ENCODE data around the gene WNT4. TPM values are rescaled to one million over a fixed set of nuclear protein-coding genes. Genes with fewer than 3 reads are reported as not detected.

Gene WNT4
- total RNA-seq, 1 donor from 2014 or later, result 1.1 TPM

- DNase-seq (ENCODE audit: low read depth), result no peak
- TF ChIP-seq CTCF (IDR thresholded peaks at IDR 0.05; ENCODE audit: insufficient read depth, low read length, severe bottlenecking), result no peak
- FAIRE-seq, result no peak
- Histone ChIP-seq H3K4me3 (ENCODE audit: low read depth, low read length) (no peak overlapping the region), H3K27me3 (ENCODE audit: control insufficient read depth, insufficient read depth, low read length) (no peaks in the 10 kb centered on the region), H3K36me3 (ENCODE audit: control insufficient read depth, insufficient read depth, low read length) (peaks cover 4% of the 10 kb centered on the region)
These were observed 3.1 kb downstream of the WNT4 start for GRCh38 chr1:22139817-22140216.

GRCh38 chr1:22139066-22139594, 3.8 kb downstream of the WNT4 start:
- no peak for FAIRE-seq
- H3K27me3 ChIP-seq (ENCODE audit: control insufficient read depth, insufficient read depth, low read length), result no peaks in the 10 kb centered on the region
- H3K4me3 ChIP-seq (ENCODE audit: low read depth, low read length), result no peak overlapping the region
- no peak for TF ChIP-seq CTCF (IDR thresholded peaks at IDR 0.05; ENCODE audit: insufficient read depth, low read length, severe bottlenecking)
- DNase-seq (ENCODE audit: low read depth), result no peak
- H3K36me3 ChIP-seq (ENCODE audit: control insufficient read depth, insufficient read depth, low read length), result peaks cover 4% of the 10 kb centered on the region

- no peaks in the 10 kb centered on the region for H3K27me3 ChIP-seq (ENCODE audit: control insufficient read depth, insufficient read depth, low read length)
- peak; percentile 93 for DNase-seq (ENCODE audit: low read depth)
- no peak overlapping the region for H3K4me3 ChIP-seq (ENCODE audit: low read depth, low read length)
These were observed 5.7 kb downstream of the WNT4 start for GRCh38 chr1:22137004-22137720.

DNA sequence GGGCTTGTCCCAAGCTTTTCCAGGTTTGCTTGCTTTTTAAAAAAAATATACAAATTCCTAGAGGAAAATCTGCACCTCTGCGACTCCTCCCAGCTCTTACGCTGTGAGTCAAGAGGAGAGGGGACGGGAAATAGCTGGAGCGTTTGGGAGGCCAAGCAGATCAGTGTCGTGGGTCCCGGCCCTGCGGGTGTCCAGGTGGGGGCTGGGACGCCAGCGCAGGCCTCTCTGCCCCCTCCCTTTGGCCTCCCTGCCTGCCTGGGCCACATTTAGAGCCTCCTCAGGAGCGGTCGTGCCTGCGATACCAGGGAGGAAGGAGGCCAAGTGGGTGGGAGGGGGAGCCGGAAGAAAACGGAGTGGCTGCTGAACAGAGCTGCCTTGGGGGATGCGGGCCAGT, 9.0 kb downstream of the WNT4 start:
- Histone ChIP-seq H3K36me3 (ENCODE audit: control insufficient read depth, insufficient read depth, low read length) (peaks cover 2% of the 10 kb centered on the region), H3K4me3 (ENCODE audit: low read depth, low read length) (no peak overlapping the region), H3K27me3 (ENCODE audit: control insufficient read depth, insufficient read depth, low read length) (no peaks in the 10 kb centered on the region)
- FAIRE-seq (no peak), DNase-seq (ENCODE audit: low read depth) (no peak)
- no peak for TF ChIP-seq CTCF (IDR thresholded peaks at IDR 0.05; ENCODE audit: insufficient read depth, low read length, severe bottlenecking)

More at GRCh38 chr1:22137004-22137720, 5.7 kb downstream of the WNT4 start:
- no peak for TF ChIP-seq CTCF (IDR thresholded peaks at IDR 0.05; ENCODE audit: insufficient read depth, low read length, severe bottlenecking)
- H3K36me3 ChIP-seq (ENCODE audit: control insufficient read depth, insufficient read depth, low read length), result peaks cover 4% of the 10 kb centered on the region
- FAIRE-seq, result peak; percentile 95

- no peak for TF ChIP-seq CTCF (IDR thresholded peaks at IDR 0.05; ENCODE audit: insufficient read depth, low read length, severe bottlenecking)
- no peaks in the 10 kb centered on the region for H3K27me3 ChIP-seq (ENCODE audit: control insufficient read depth, insufficient read depth, low read length)
- no peak for FAIRE-seq
- peaks cover 2% of the 10 kb centered on the region for H3K36me3 ChIP-seq (ENCODE audit: control insufficient read depth, insufficient read depth, low read length)
- no peak for DNase-seq (ENCODE audit: low read depth)
- H3K4me3 ChIP-seq (ENCODE audit: low read depth, low read length), result no peak overlapping the region
These were observed 9.5 kb downstream of the WNT4 start for GRCh38 chr1:22133247-22133930.
